H9 (cell line): ENCODE data around the gene FAM32A. TPM values are rescaled to one million over a fixed set of nuclear protein-coding genes. Genes with fewer than 3 reads are reported as not detected.

Source experiments
- DNase-seq: peaks from one replicate; pipeline ENCODE4 v3.0.0-alpha.2; 2017
- H2AFZ ChIP-seq: one replicate; pipeline ENCODE4 v1.6.1; 2013; ENCODE audit warnings: mild to moderate bottlenecking, low read length, control low read depth, moderate library complexity
- H2AK5ac ChIP-seq: 2 replicates; pipeline ENCODE4 v1.6.1; 2013; ENCODE audit warnings: low read length, control low read depth, mixed read lengths; ENCODE audit not compliant: insufficient read length
- H2BK120ac ChIP-seq: one replicate; pipeline ENCODE4 v1.6.1; 2013; ENCODE audit warnings: low read depth, mild to moderate bottlenecking, low read length, control low read depth, inconsistent platforms; ENCODE audit not compliant: poor library complexity, severe bottlenecking
- H2BK12ac ChIP-seq: 2 replicates; pipeline ENCODE4 v1.6.1; 2013; ENCODE audit warnings: low read length, control low read depth, mixed read lengths, low read depth; ENCODE audit not compliant: insufficient read length
- H2BK15ac ChIP-seq: 2 replicates; pipeline ENCODE4 v1.6.1; 2013; ENCODE audit warnings: low read depth, low read length, control low read depth
- H2BK20ac ChIP-seq: one replicate; pipeline ENCODE4 v1.6.1; 2013; ENCODE audit warnings: low read depth, mild to moderate bottlenecking, low read length, control low read depth, inconsistent platforms; ENCODE audit not compliant: poor library complexity, severe bottlenecking
- H2BK5ac ChIP-seq: 2 replicates; pipeline ENCODE4 v1.6.1; 2013; ENCODE audit warnings: low read length, control low read depth, mixed read lengths; ENCODE audit not compliant: insufficient read length
- H3K14ac ChIP-seq: 2 replicates; pipeline ENCODE4 v1.6.1; 2013; ENCODE audit warnings: low read length, control low read depth; ENCODE audit not compliant: insufficient read depth
- H3K18ac ChIP-seq: 2 replicates; pipeline ENCODE4 v1.6.1; 2013; ENCODE audit warnings: low read depth, mild to moderate bottlenecking, mixed read lengths, low read length, control low read depth; ENCODE audit not compliant: insufficient read length
- H3K23ac ChIP-seq: 2 replicates; pipeline ENCODE4 v1.6.1; 2013; ENCODE audit warnings: low read length, control low read depth, mixed read lengths, low read depth; ENCODE audit not compliant: insufficient read length
- H3K23me2 ChIP-seq: 2 replicates; pipeline ENCODE4 v1.6.1; 2013; ENCODE audit warnings: low read depth, mild to moderate bottlenecking, mixed read lengths, low read length, control low read depth; ENCODE audit not compliant: insufficient read length, poor library complexity, severe bottlenecking
- H3K27ac ChIP-seq: 2 replicates; pipeline ENCODE4 v1.5.1; 2013; ENCODE audit warnings: low read length, control low read depth, mixed read lengths, low read depth; ENCODE audit not compliant: insufficient read length
- H3K27me3 ChIP-seq: 2 replicates; pipeline ENCODE4 v1.6.1; 2013; ENCODE audit warnings: low read length, control low read depth, inconsistent platforms; ENCODE audit not compliant: insufficient read depth
- H3K4ac ChIP-seq: 2 replicates; pipeline ENCODE4 v1.6.1; 2013; ENCODE audit warnings: low read depth, mild to moderate bottlenecking, control low read depth, inconsistent platforms, low read length, moderate library complexity
- H3K4me1 ChIP-seq: 2 replicates; pipeline ENCODE4 v1.6.1; 2013; ENCODE audit warnings: low read length, control low read depth, inconsistent platforms; ENCODE audit not compliant: insufficient read depth
- H3K4me2 ChIP-seq: 2 replicates; pipeline ENCODE4 v1.6.1; 2013; ENCODE audit warnings: low read length, control low read depth, mixed read lengths; ENCODE audit not compliant: insufficient read length, insufficient read depth
- H3K56ac ChIP-seq: 2 replicates; pipeline ENCODE4 v1.6.1; 2013; ENCODE audit warnings: low read depth, mild to moderate bottlenecking, mixed read lengths, low read length, control low read depth; ENCODE audit not compliant: insufficient read length
- H3K79me1 ChIP-seq: 2 replicates; pipeline ENCODE4 v1.6.1; 2013; ENCODE audit warnings: low read depth, mild to moderate bottlenecking, moderate library complexity, low read length, control low read depth, inconsistent platforms; ENCODE audit not compliant: insufficient read depth, poor library complexity, severe bottlenecking
- H3K79me2 ChIP-seq: 2 replicates; pipeline ENCODE4 v1.6.1; 2013; ENCODE audit warnings: low read length, control low read depth, inconsistent platforms; ENCODE audit not compliant: insufficient read depth
- H3K9ac ChIP-seq: 2 replicates; pipeline ENCODE4 v1.6.1; 2013; ENCODE audit warnings: low read length, control low read depth, mixed read lengths; ENCODE audit not compliant: insufficient read length; ENCODE audit errors: extremely low read depth
- H3K9me3 ChIP-seq: one replicate; pipeline ENCODE4 v1.6.1; 2013; ENCODE audit warnings: low read depth, low read length, inconsistent platforms; ENCODE audit not compliant: control insufficient read depth
- H3T11ph ChIP-seq: one replicate; pipeline ENCODE4 v1.6.1; 2013; ENCODE audit warnings: mild to moderate bottlenecking, low read length, control low read depth, inconsistent platforms
- H4K20me1 ChIP-seq: one replicate; pipeline ENCODE4 v1.6.1; 2013; ENCODE audit not compliant: control insufficient read depth, insufficient read length, insufficient read depth
- H4K5ac ChIP-seq: 2 replicates; pipeline ENCODE4 v1.6.1; 2013; ENCODE audit warnings: low read depth, mild to moderate bottlenecking, mixed read lengths, low read length, control low read depth; ENCODE audit not compliant: insufficient read length
- H4K8ac ChIP-seq: replicated peaks from 2 replicates; pipeline ENCODE4 v1.6.1; 2013; ENCODE audit warnings: low read length, control low read depth, mixed read lengths, low read depth; ENCODE audit not compliant: insufficient read length
- H4K91ac ChIP-seq: 2 replicates; pipeline ENCODE4 v1.6.1; 2013; ENCODE audit warnings: low read depth, mild to moderate bottlenecking, moderate library complexity, mixed read lengths, low read length, control low read depth; ENCODE audit not compliant: insufficient read length
- H3K27ac Mint-ChIP-seq, 3 experiments: 2 replicates in 2 of 3; 3 replicates in 1 of 3; pipeline ENCODE4 v1.8.0; 2020 to 2021; ENCODE audit warnings: mixed read lengths in 3 of 3, mild to moderate bottlenecking in 1 of 3, moderate library complexity in 1 of 3
- H3K27me3 Mint-ChIP-seq: 2 replicates; pipeline ENCODE4 v1.8.0; 2021; ENCODE audit warnings: low read depth, mild to moderate bottlenecking, moderate library complexity, mixed read lengths
- H3K36me3 Mint-ChIP-seq, 3 experiments: 2 replicates in 2 of 3; 3 replicates in 1 of 3; pipeline ENCODE4 v1.8.0; 2020 to 2021; ENCODE audit warnings: low read depth in 3 of 3, mixed read lengths in 3 of 3; ENCODE audit not compliant: insufficient read depth in 1 of 3
- H3K4me1 Mint-ChIP-seq, 2 experiments: 2 replicates each; pipeline ENCODE4 v1.8.0; 2020; ENCODE audit warnings: mixed read lengths in 2 of 2
- H3K4me3 Mint-ChIP-seq, 2 experiments: 2 replicates in 1 of 2; 3 replicates in 1 of 2; pipeline ENCODE4 v1.8.0; 2020 to 2021; ENCODE audit warnings: mild to moderate bottlenecking in 2 of 2, mixed read lengths in 2 of 2, moderate library complexity in 1 of 2
- H3K9me3 Mint-ChIP-seq, 2 experiments: 2 replicates in 1 of 2; 3 replicates in 1 of 2; pipeline ENCODE4 v1.8.0; 2020; ENCODE audit warnings: mild to moderate bottlenecking in 2 of 2, mixed read lengths in 2 of 2, moderate library complexity in 1 of 2
- CTCF ChIP-seq: fragments of 200-600 bp; sonication (generic); conservative IDR thresholded peaks from 3 replicates; pipeline ENCODE4 v1.8.0; 2021; ENCODE audit warnings: antibody characterized with exemption, mild to moderate bottlenecking
- WGBS: extraction: QIAGEN DNeasy Blood & Tissue Kit; methylation state at CpG from one replicate; pipeline ENCODE4 v1.1.7; 2013; ENCODE audit warnings: missing lambda C conversion rate, low lambda C conversion rate, mixed read lengths; ENCODE audit not compliant: insufficient read length; ENCODE audit errors: extremely low coverage; 5-methylcytosine and 5-hydroxymethylcytosine counted together
- total RNA-seq: library from RNA; stranded (reverse); gene quantifications from 2 replicates; pipeline ENCODE4 v1.2.1, GENCODE V29; 2021

The FAM32A gene
- total RNA-seq, 1 experiment from 2014 or later: 91.9 TPM

- Histone ChIP-seq H3K4ac (no peak overlapping the region), H3K9me3 (no peaks in the 10 kb centered on the region), H4K20me1 (no peaks in the 10 kb centered on the region), H3K27me3 (no peaks in the 10 kb centered on the region), H4K5ac (no peak overlapping the region), H2BK15ac (no peak overlapping the region), H3K18ac (no peak overlapping the region), H3K27ac (no peak overlapping the region), H3K79me1 (no peaks in the 10 kb centered on the region), H2BK5ac (no peak overlapping the region), H3K23me2 (no peaks in the 10 kb centered on the region), H2BK12ac (no peak overlapping the region), H2BK20ac (no peak overlapping the region), H3K14ac (no peak overlapping the region), H3K79me2 (no peaks in the 10 kb centered on the region), H3K9ac (no peak overlapping the region), H2AFZ (no peak overlapping the region), H3K23ac (no peak overlapping the region), H2AK5ac (no peak overlapping the region), H4K8ac (no peak overlapping the region), H3T11ph (no peak overlapping the region), H4K91ac (no peak overlapping the region), H3K4me1 (no peaks in the 10 kb centered on the region), H3K56ac (no peak overlapping the region), H2BK120ac (no peak overlapping the region), H3K4me2 (no peak overlapping the region)
- Mint-ChIP-seq H3K36me3 (peaks cover 4 to 28% (median 27%) of the 10 kb centered on the region in 3 experiments; a peak in 6 of 7 replicates), H3K4me1 (no peaks in the 10 kb centered on the region), H3K9me3 (no peaks in the 10 kb centered on the region), H3K27me3 (no peaks in the 10 kb centered on the region), H3K4me3 (no peak overlapping the region), H3K27ac (peak overlapping the region in 1 of 3 experiments; percentile 65; a peak in 3 of 7 replicates)
- no peak for TF ChIP-seq CTCF
- DNase-seq: no peak
- WGBS: no CpG with 5 or more reads among the region's 7 CpGs
Measured at GRCh38 chr19:16206637-16207036, 21.4 kb downstream of the FAM32A start.
